Osteocyte (in vitro differentiated cells): ENCODE measurements around the gene PAOX. TPM values are rescaled to one million over a fixed set of nuclear protein-coding genes. Genes with fewer than 3 reads are reported as not detected.

Source experiments
- DNase-seq: peaks from one replicate; pipeline ENCODE4 v3.0.0; 2021; ENCODE audit warnings: mixed read lengths; ENCODE audit not compliant: unreplicated experiment; ENCODE audit errors: extremely low spot score
- H3K27ac Mint-ChIP-seq: one replicate; pipeline ENCODE4 v1.8.0; 2021; ENCODE audit warnings: mild to moderate bottlenecking, mixed read lengths; ENCODE audit not compliant: unreplicated experiment
- H3K27me3 Mint-ChIP-seq: one replicate; pipeline ENCODE4 v1.8.0; 2021; ENCODE audit warnings: mixed read lengths; ENCODE audit not compliant: unreplicated experiment
- H3K36me3 Mint-ChIP-seq: one replicate; pipeline ENCODE4 v1.8.0; 2021; ENCODE audit warnings: mixed read lengths; ENCODE audit not compliant: unreplicated experiment
- H3K4me1 Mint-ChIP-seq: one replicate; pipeline ENCODE4 v1.8.0; 2021; ENCODE audit warnings: mixed read lengths; ENCODE audit not compliant: unreplicated experiment
- H3K4me3 Mint-ChIP-seq: one replicate; pipeline ENCODE4 v1.8.0; 2021; ENCODE audit warnings: mild to moderate bottlenecking, moderate library complexity, mixed read lengths; ENCODE audit not compliant: unreplicated experiment
- H3K9me3 Mint-ChIP-seq: one replicate; pipeline ENCODE4 v1.8.0; 2021; ENCODE audit warnings: mixed read lengths; ENCODE audit not compliant: unreplicated experiment
- total RNA-seq: library from RNA; stranded (reverse); gene quantifications from 2 replicates; pipeline ENCODE4 v1.2.1, GENCODE V29; 2021
- TF ChIP-seq, protein P1 (sequence below): fragments of 200-600 bp; sonication (generic); IDR thresholded peaks from 2 replicates; pipeline ENCODE4 v1.5.0; 2021; ENCODE audit warnings: antibody characterized with exemption, mild to moderate bottlenecking, moderate library complexity

PAOX gene
- total RNA-seq, 1 donor from 2014 or later: 8.7 TPM

DNA sequence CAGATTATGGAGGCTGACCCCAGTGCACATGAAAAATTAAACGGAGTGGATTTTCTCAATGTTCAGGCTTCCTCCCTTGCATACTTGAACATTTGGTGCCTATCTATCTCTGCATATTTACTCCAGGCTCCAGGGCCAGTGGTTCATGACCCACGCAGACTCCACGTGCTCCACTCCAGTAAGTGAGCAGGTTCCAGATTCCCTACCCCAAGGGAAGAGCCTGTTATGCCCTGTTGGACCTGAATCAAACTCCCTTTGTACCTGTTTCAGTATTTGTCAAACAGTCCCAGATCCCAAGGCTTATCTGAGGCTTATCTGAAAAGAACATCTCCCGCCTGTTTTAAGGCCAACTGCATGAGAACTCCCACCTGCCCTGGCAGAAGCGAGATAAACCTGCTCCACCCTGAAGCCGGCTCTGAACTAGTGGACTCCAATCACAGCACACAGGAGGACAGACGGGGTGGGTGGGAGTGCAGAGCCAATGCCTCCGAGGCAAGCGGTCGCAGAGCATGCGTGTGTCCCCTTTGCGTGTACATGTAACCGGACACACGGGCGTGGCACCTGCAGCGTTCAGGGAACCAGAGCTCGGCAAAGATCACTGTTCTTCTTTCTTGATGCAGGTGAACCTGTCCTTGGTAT, 19.0 kb upstream of the PAOX start:
- no peak overlapping the region for H3K4me3 Mint-ChIP-seq
- no peaks in the 10 kb centered on the region for H3K9me3 Mint-ChIP-seq
- DNase-seq: no peak
- no peak overlapping the region for H3K27ac Mint-ChIP-seq
- no peaks in the 10 kb centered on the region for H3K27me3 Mint-ChIP-seq
- no peaks in the 10 kb centered on the region for H3K4me1 Mint-ChIP-seq
- TF ChIP-seq, protein P1, sequence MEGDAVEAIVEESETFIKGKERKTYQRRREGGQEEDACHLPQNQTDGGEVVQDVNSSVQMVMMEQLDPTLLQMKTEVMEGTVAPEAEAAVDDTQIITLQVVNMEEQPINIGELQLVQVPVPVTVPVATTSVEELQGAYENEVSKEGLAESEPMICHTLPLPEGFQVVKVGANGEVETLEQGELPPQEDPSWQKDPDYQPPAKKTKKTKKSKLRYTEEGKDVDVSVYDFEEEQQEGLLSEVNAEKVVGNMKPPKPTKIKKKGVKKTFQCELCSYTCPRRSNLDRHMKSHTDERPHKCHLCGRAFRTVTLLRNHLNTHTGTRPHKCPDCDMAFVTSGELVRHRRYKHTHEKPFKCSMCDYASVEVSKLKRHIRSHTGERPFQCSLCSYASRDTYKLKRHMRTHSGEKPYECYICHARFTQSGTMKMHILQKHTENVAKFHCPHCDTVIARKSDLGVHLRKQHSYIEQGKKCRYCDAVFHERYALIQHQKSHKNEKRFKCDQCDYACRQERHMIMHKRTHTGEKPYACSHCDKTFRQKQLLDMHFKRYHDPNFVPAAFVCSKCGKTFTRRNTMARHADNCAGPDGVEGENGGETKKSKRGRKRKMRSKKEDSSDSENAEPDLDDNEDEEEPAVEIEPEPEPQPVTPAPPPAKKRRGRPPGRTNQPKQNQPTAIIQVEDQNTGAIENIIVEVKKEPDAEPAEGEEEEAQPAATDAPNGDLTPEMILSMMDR: no peak
- peaks cover 14% of the 10 kb centered on the region for H3K36me3 Mint-ChIP-seq

DNA sequence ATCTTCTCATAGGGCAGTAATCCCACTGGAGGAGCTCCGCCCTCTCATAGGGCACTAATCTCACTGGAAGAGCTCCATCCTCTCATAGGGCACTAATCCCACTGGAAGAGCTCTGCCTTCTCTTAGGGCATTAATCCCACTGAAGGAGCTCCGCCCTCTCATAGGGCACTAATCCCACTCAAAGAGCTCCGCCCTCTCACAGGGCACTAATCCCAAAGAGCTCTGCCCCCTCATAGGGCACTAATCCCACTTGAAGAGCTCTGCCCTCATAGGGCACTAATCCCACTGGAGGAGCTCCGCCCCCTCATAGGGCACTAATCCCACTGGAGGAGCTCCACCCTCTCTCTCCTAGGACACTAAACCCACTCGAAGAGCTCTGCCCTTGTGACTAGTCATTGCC, 17.8 kb upstream of the PAOX start:
- Mint-ChIP-seq H3K36me3 (peaks cover 15% of the 10 kb centered on the region), H3K4me1 (no peaks in the 10 kb centered on the region), H3K9me3 (no peaks in the 10 kb centered on the region), H3K27me3 (no peaks in the 10 kb centered on the region), H3K4me3 (no peak overlapping the region), H3K27ac (no peak overlapping the region)
- TF ChIP-seq, protein P1: no peak
- DNase-seq: no peak

DNA sequence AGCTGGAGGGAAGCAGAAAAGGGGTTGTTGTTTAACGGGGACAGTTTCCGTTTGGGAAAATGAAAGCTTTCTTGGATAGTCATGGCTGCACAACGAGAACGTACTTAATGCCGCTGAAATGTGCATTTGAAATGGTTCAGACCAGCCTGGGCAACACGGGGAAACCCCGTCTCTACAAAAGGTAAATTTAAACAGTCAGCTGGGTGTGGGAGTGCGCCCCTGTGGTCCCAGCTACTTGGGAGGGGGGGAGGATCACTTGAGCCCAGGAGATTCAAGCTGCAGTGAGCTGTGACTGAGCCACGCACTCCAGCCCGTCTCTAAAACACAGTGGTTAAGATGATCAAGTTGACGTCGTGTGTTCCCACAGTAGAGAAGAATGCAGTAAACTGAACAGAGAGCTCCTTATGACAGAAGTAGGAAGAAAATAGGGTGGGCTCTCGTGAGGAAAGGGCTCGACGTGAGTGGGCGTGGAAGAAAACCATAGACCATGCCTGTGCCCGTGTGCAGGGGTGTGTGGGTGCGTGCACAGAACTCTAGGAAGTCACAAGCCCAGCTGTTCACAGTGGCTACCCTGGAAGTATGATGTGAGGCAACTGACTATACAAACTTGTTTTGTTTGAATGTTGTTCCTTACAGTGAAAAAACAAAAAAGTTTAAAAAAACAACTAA, 17.2 kb upstream of the PAOX start:
- no peaks in the 10 kb centered on the region for H3K27me3 Mint-ChIP-seq
- DNase-seq: no peak
- peaks cover 15% of the 10 kb centered on the region for H3K36me3 Mint-ChIP-seq
- no peak overlapping the region for H3K4me3 Mint-ChIP-seq
- H3K9me3 Mint-ChIP-seq: no peaks in the 10 kb centered on the region
- TF ChIP-seq, protein P1: no peak
- no peak overlapping the region for H3K27ac Mint-ChIP-seq
- H3K4me1 Mint-ChIP-seq: no peaks in the 10 kb centered on the region

DNA sequence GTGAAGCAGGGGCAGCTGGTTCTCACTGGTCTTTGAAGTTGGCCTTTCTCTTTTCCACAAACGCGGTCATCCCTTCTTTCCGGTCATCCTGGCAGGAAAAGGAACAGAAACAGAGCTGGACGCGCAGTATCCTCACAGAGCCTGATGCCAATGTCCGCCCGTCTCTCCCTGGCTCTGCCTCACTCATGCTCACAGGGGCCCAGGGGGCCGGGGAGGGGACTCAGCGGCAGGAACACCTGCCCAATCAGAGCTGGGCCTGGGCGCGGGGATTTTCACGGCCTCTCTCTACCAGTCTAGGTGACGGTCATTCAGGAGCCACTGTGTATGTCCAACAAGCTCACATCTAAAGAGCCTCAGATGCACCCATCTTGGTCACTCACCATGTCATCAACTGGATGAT, 16.2 kb upstream of the PAOX start:
- no peak for DNase-seq
- Mint-ChIP-seq H3K27ac (no peak overlapping the region), H3K27me3 (no peaks in the 10 kb centered on the region), H3K4me1 (no peaks in the 10 kb centered on the region), H3K36me3 (peaks cover 18% of the 10 kb centered on the region), H3K4me3 (no peak overlapping the region), H3K9me3 (no peaks in the 10 kb centered on the region)
- TF ChIP-seq, protein P1: no peak

DNA sequence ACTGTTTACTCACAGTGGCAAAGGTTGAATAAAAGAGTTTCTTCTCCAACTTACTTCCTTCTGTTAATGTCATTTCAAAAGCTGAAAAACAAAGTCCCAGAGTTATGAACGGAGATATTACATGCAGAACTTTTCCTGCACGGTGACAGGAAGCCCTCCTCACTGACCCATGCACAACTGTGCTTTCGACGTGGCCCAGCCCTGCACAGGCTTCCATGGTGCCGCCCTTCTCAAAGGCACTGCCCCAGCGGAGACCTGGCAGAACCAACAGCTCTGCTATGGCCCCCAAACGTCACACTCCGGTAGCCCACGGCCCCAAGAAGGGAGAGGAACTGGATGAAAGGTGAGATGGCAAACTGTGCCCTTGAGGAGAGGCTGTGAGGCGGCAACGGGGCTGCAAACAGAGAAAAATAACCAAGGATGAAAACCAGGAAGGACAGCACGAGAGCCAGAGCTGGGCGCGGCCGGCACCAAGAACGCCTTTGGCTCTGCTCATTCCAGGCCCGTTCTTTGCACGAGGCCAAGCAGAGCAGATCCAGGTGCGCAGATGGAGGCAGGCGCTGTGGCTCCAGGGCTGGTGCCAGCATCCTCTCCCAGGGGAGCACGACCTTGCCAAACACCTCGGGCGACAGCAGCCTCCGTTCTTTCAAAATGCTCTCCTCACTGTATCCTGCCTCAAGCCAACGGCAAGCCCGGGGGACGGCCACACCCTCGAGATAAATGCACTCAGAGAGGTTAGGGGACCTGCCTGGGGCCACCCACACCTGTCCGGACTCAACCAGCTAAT, 14.2 kb upstream of the PAOX start:
- Mint-ChIP-seq H3K36me3 (peaks cover 28% of the 10 kb centered on the region), H3K27me3 (no peaks in the 10 kb centered on the region), H3K27ac (no peak overlapping the region), H3K4me3 (no peak overlapping the region), H3K9me3 (no peaks in the 10 kb centered on the region), H3K4me1 (no peaks in the 10 kb centered on the region)
- TF ChIP-seq, protein P1: no peak
- DNase-seq: no peak
